HepG2 (cell line): ENCODE results near the gene ARMH1. TPM values are rescaled to one million over a fixed set of nuclear protein-coding genes. Genes with fewer than 3 reads are reported as not detected.
A peak's percentile ranks its signal among the peaks of the same experiment; 100 is the strongest.

Source experiments
- HBP1 ChIP-seq: IDR thresholded peaks from 2 replicates; pipeline ENCODE4 v1.6.1; 2016; ENCODE audit warnings: low read depth, control low read depth
- HMG20B ChIP-seq: conservative IDR thresholded peaks from 2 replicates; pipeline ENCODE4 v1.6.1; 2016; ENCODE audit warnings: missing genetic modification reagents, missing compliant biosample characterization
- HNRNPH1 ChIP-seq: fragments of 200-400 bp; formaldehyde crosslinking; optimal IDR thresholded peaks from 2 replicates; pipeline ENCODE3; 2017; ENCODE audit warnings: mild to moderate bottlenecking, low read depth, low read length
- NCOR1 ChIP-seq: fragments of 200-600 bp; sonication (generic); IDR thresholded peaks from 2 replicates; pipeline ENCODE4 v1.7.0; 2017; ENCODE audit warnings: antibody characterized with exemption, low read length, borderline replicate concordance
- NR2F6 ChIP-seq, 2 experiments: IDR thresholded peaks; 2 replicates each; pipeline ENCODE4 v1.6.1; 2016; ENCODE audit warnings: antibody characterized with exemption in 1 of 2, mild to moderate bottlenecking in 1 of 2
- PHF8 ChIP-seq: sonication (generic); formaldehyde crosslinking; IDR thresholded peaks from 2 replicates; pipeline ENCODE4 v1.5.0; 2020; ENCODE audit warnings: missing genetic modification reagents
- PRMT3 ChIP-seq: sonication (generic); formaldehyde crosslinking; IDR thresholded peaks from 2 replicates; pipeline ENCODE4 v1.8.1; 2022; ENCODE audit warnings: low read depth, mild to moderate bottlenecking, moderate library complexity, missing genetic modification reagents, borderline replicate concordance
- RNF2 ChIP-seq: fragments of 450-650 bp; conservative IDR thresholded peaks from 2 replicates; pipeline ENCODE4 v1.6.1; 2016; ENCODE audit warnings: low read depth
- SIN3B ChIP-seq: fragments of 150-350 bp; IDR thresholded peaks from 2 replicates; pipeline ENCODE4 v1.6.1; 2014; ENCODE audit warnings: low read length
- SNRNP70 ChIP-seq: fragments of 200-400 bp; formaldehyde crosslinking; IDR thresholded peaks from 2 replicates; pipeline ENCODE4 v1.6.1; 2017; ENCODE audit warnings: mild to moderate bottlenecking, low read depth, low read length, moderate library complexity
- SP5 ChIP-seq: IDR thresholded peaks from 2 replicates; pipeline ENCODE4 v1.6.1; 2016; ENCODE audit warnings: low read depth, borderline replicate concordance
- TAF15 ChIP-seq: fragments of 200-400 bp; formaldehyde crosslinking; IDR thresholded peaks from one replicate; pipeline ENCODE4 v1.6.1; 2018; ENCODE audit warnings: mild to moderate bottlenecking, low read depth, low read length; ENCODE audit not compliant: poor library complexity, severe bottlenecking
- ZBTB8A ChIP-seq: sonication (generic); formaldehyde crosslinking; IDR thresholded peaks from 2 replicates; pipeline ENCODE4 v1.4.0; 2020; ENCODE audit warnings: mild to moderate bottlenecking, low read depth, missing genetic modification reagents, borderline replicate concordance
- ZNF12 ChIP-seq: sonication (generic); formaldehyde crosslinking; IDR thresholded peaks from 2 replicates; pipeline ENCODE4 v1.5.0; 2020; ENCODE audit warnings: missing genetic modification reagents
- ZNF253 ChIP-seq: sonication (generic); formaldehyde crosslinking; IDR thresholded peaks from 2 replicates; pipeline ENCODE4 v1.8.0; 2022; ENCODE audit warnings: mild to moderate bottlenecking, missing genetic modification reagents, borderline replicate concordance
- ZNF30 ChIP-seq: sonication (generic); formaldehyde crosslinking; IDR thresholded peaks from 2 replicates; pipeline ENCODE4 v1.5.0; 2020; ENCODE audit warnings: mild to moderate bottlenecking, missing genetic modification reagents
- ZNF383 ChIP-seq: sonication (generic); formaldehyde crosslinking; IDR thresholded peaks from 2 replicates; pipeline ENCODE4 v1.4.0; 2020; ENCODE audit warnings: missing genetic modification reagents, mild to moderate bottlenecking, borderline replicate concordance
- ZNF562 ChIP-seq: sonication (generic); formaldehyde crosslinking; IDR thresholded peaks from 2 replicates; pipeline ENCODE4 v1.8.0; 2022; ENCODE audit warnings: missing genetic modification reagents, borderline replicate concordance
- ZNF616 ChIP-seq: sonication (generic); formaldehyde crosslinking; IDR thresholded peaks from 2 replicates; pipeline ENCODE4 v1.5.0; 2020; ENCODE audit warnings: low read depth, mild to moderate bottlenecking, missing genetic modification reagents
- polyA plus RNA-seq, 8 experiments: library from polyadenylated mRNA; depleted of rRNA in 3 of 8; stranded (reverse) in 7 of 8; unstranded in 1 of 8; fragments of >200 nt; fragmentation: Illumina TruSeq in 4 of 8; extraction: Trizol in 4 of 8; gene quantifications; 2 replicates each; pipeline versions ENCODE4 v1.2.1 to v1.2.3, GENCODE V29; 2011 to 2016; ENCODE audit warnings: low read depth in 4 of 8, missing spikeins in 1 of 8, mixed read lengths in 1 of 8; ENCODE audit not compliant: insufficient read depth in 1 of 8
- total RNA-seq, 5 experiments: library from RNA; depleted of rRNA; stranded (reverse); fragments of >200 nt; fragmentation: Illumina TruSeq; extraction: Trizol; gene quantifications; 2 replicates each; pipeline ENCODE4 v1.2.3, GENCODE V29; 2016; ENCODE audit warnings: low read depth in 1 of 5
- TF ChIP-seq, protein P1 (sequence below): sonication (generic); formaldehyde crosslinking; IDR thresholded peaks from 2 replicates; pipeline ENCODE4 v1.4.0; 2020; ENCODE audit warnings: missing genetic modification reagents
- TF ChIP-seq, protein P2 (sequence below): sonication (generic); formaldehyde crosslinking; IDR thresholded peaks from 2 replicates; pipeline ENCODE4 v1.4.0; 2020; ENCODE audit warnings: missing genetic modification reagents

ARMH1 gene
- total and polyA plus RNA-seq, 2 of the 13 experiments (the other 11 are each of a cell fraction or from before 2014, with no cell fraction given): 0.69 TPM; not detected in 1

GRCh38 chr1:44662683-44663030 is 11.9 kb upstream of the ARMH1 start (continued):
- TF ChIP-seq, protein P1, sequence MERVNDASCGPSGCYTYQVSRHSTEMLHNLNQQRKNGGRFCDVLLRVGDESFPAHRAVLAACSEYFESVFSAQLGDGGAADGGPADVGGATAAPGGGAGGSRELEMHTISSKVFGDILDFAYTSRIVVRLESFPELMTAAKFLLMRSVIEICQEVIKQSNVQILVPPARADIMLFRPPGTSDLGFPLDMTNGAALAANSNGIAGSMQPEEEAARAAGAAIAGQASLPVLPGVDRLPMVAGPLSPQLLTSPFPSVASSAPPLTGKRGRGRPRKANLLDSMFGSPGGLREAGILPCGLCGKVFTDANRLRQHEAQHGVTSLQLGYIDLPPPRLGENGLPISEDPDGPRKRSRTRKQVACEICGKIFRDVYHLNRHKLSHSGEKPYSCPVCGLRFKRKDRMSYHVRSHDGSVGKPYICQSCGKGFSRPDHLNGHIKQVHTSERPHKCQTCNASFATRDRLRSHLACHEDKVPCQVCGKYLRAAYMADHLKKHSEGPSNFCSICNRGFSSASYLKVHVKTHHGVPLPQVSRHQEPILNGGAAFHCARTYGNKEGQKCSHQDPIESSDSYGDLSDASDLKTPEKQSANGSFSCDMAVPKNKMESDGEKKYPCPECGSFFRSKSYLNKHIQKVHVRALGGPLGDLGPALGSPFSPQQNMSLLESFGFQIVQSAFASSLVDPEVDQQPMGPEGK (CRISPR knock-in tag): 0 out of 2 replicates have a peak, but pooled peaks have one; percentile 49
- TF ChIP-seq HNRNPH1 (no peak), ZNF12 (CRISPR knock-in tag) (no peak), PHF8 (CRISPR knock-in tag) (peak; percentile 28; the same call in 1 of the 2 replicates), HMG20B (CRISPR knock-in tag) (0 out of 2 replicates have a peak, but pooled peaks have one; percentile 19), NCOR1 (no peak), SNRNP70 (no peak), ZNF30 (CRISPR knock-in tag) (no peak), ZBTB8A (CRISPR knock-in tag) (no peak), ZNF253 (CRISPR knock-in tag) (no peak), PRMT3 (CRISPR knock-in tag) (no peak), ZNF383 (CRISPR knock-in tag) (no peak), TAF15 (no peak), RNF2 (no peak), ZNF616 (no peak), NR2F6 (IDR thresholded peaks at IDR 0.05) (no peak), NR2F6 (CRISPR knock-in tag; IDR thresholded peaks at IDR 0.05) (no peak), ZNF562 (CRISPR knock-in tag) (no peak), SP5 (CRISPR knock-in tag) (peak; percentile 78; the same call in 1 of the 2 replicates), HBP1 (CRISPR knock-in tag) (no peak), SIN3B (no peak)
- TF ChIP-seq, protein P2, sequence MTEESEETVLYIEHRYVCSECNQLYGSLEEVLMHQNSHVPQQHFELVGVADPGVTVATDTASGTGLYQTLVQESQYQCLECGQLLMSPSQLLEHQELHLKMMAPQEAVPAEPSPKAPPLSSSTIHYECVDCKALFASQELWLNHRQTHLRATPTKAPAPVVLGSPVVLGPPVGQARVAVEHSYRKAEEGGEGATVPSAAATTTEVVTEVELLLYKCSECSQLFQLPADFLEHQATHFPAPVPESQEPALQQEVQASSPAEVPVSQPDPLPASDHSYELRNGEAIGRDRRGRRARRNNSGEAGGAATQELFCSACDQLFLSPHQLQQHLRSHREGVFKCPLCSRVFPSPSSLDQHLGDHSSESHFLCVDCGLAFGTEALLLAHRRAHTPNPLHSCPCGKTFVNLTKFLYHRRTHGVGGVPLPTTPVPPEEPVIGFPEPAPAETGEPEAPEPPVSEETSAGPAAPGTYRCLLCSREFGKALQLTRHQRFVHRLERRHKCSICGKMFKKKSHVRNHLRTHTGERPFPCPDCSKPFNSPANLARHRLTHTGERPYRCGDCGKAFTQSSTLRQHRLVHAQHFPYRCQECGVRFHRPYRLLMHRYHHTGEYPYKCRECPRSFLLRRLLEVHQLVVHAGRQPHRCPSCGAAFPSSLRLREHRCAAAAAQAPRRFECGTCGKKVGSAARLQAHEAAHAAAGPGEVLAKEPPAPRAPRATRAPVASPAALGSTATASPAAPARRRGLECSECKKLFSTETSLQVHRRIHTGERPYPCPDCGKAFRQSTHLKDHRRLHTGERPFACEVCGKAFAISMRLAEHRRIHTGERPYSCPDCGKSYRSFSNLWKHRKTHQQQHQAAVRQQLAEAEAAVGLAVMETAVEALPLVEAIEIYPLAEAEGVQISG (CRISPR knock-in tag): 0 out of 2 replicates have a peak, but pooled peaks have one; percentile 16
